Cerebellar cortex (tissue), 1 donor: ENCODE results near the gene ZG16B.

Experiments used
- DNase-seq: peaks from one replicate; pipeline ENCODE4 v3.0.0-alpha.2; 2015; ENCODE audit warnings: low spot score

Gene ZG16B

GRCh38 chr16:2867987-2868789 lies 38.1 kb downstream of the ZG16B start:
- DNase-seq: peak; percentile 92

GRCh38 chr16:2871926-2872325 lies 41.8 kb downstream of the ZG16B start:
- DNase-seq: no peak

GRCh38 chr16:2874032-2874911 lies 44.2 kb downstream of the ZG16B start:
- DNase-seq: no peak

- DNase-seq: peak; percentile 82
Observed at GRCh38 chr16:2874912-2875362, 44.8 kb downstream of the ZG16B start.

- no peak for DNase-seq
Observed at GRCh38 chr16:2879854-2880508, 49.9 kb downstream of the ZG16B start.
